HepG2 (cell line): ENCODE measurements around the gene TAPBP. TPM values are rescaled to one million over a fixed set of nuclear protein-coding genes. Genes with fewer than 3 reads are reported as not detected.

Experiments
- ATF2 ChIP-seq: sonication (generic); formaldehyde crosslinking; IDR thresholded peaks from 2 replicates; pipeline ENCODE4 v1.4.0; 2020; ENCODE audit warnings: missing genetic modification reagents
- CTCF ChIP-seq: sonication (generic); formaldehyde crosslinking; IDR thresholded peaks from 2 replicates; pipeline ENCODE4 v1.5.0; 2020; ENCODE audit warnings: mild to moderate bottlenecking, missing genetic modification reagents, moderate library complexity
- HDAC1 ChIP-seq: sonication (generic); formaldehyde crosslinking; IDR thresholded peaks from 2 replicates; pipeline ENCODE4 v1.5.1; 2020; ENCODE audit warnings: mild to moderate bottlenecking, missing genetic modification reagents
- HOXA5 ChIP-seq: sonication (generic); formaldehyde crosslinking; IDR thresholded peaks from 2 replicates; pipeline ENCODE4 v1.4.0; 2020; ENCODE audit warnings: missing genetic modification reagents
- KMT2A ChIP-seq: sonication (generic); formaldehyde crosslinking; IDR thresholded peaks from 2 replicates; pipeline ENCODE4 v1.4.0; 2020; ENCODE audit warnings: missing genetic modification reagents
- NFAT5 ChIP-seq: sonication (generic); formaldehyde crosslinking; IDR thresholded peaks from 2 replicates; pipeline ENCODE4 v1.4.0; 2020; ENCODE audit warnings: missing genetic modification reagents
- NFYC ChIP-seq: IDR thresholded peaks from 2 replicates; pipeline ENCODE4 v1.6.1; 2016; ENCODE audit warnings: missing genetic modification reagents, missing compliant biosample characterization
- POLR2A ChIP-seq, 2 experiments: IDR thresholded peaks; 2 replicates each; pipeline ENCODE4 v1.6.1; 2011; ENCODE audit warnings: low read depth in 2 of 2, low read length in 2 of 2, mild to moderate bottlenecking in 1 of 2, moderate library complexity in 1 of 2; ENCODE audit not compliant: insufficient read depth in 1 of 2
- ZNF20 ChIP-seq: sonication (generic); formaldehyde crosslinking; IDR thresholded peaks from 2 replicates; pipeline ENCODE4 v1.4.0; 2020; ENCODE audit warnings: mild to moderate bottlenecking, moderate library complexity, missing genetic modification reagents
- ZNF34 ChIP-seq: sonication (generic); formaldehyde crosslinking; IDR thresholded peaks from 2 replicates; pipeline ENCODE4 v1.4.0; 2020; ENCODE audit warnings: mild to moderate bottlenecking, missing genetic modification reagents, borderline replicate concordance
- ZNF367 ChIP-seq: sonication (generic); formaldehyde crosslinking; IDR thresholded peaks from 2 replicates; pipeline ENCODE4 v1.4.0; 2020; ENCODE audit warnings: missing genetic modification reagents, borderline replicate concordance
- ZNF512B ChIP-seq: sonication (generic); formaldehyde crosslinking; IDR thresholded peaks from 2 replicates; pipeline ENCODE4 v1.5.1; 2020; ENCODE audit warnings: missing genetic modification reagents, mild to moderate bottlenecking, borderline replicate concordance
- ZNF546 ChIP-seq: sonication (generic); formaldehyde crosslinking; conservative IDR thresholded peaks from 2 replicates; pipeline ENCODE4 v1.8.1; 2023; ENCODE audit warnings: mild to moderate bottlenecking, missing genetic modification reagents
- ZNF556 ChIP-seq: sonication (generic); formaldehyde crosslinking; IDR thresholded peaks from 2 replicates; pipeline ENCODE4 v1.4.0; 2020; ENCODE audit warnings: mild to moderate bottlenecking, missing genetic modification reagents, borderline replicate concordance
- ZNF562 ChIP-seq: sonication (generic); formaldehyde crosslinking; IDR thresholded peaks from 2 replicates; pipeline ENCODE4 v1.8.0; 2022; ENCODE audit warnings: missing genetic modification reagents, borderline replicate concordance
- ZNF883 ChIP-seq: sonication (generic); formaldehyde crosslinking; IDR thresholded peaks from 2 replicates; pipeline ENCODE4 v1.5.1; 2020; ENCODE audit warnings: mild to moderate bottlenecking, missing genetic modification reagents; ENCODE audit errors: not compliant biosample characterization
- polyA plus RNA-seq, 8 experiments: library from polyadenylated mRNA; depleted of rRNA in 3 of 8; stranded (reverse) in 7 of 8; unstranded in 1 of 8; fragments of >200 nt; fragmentation: Illumina TruSeq in 4 of 8; extraction: Trizol in 4 of 8; gene quantifications; 2 replicates each; pipeline versions ENCODE4 v1.2.1 to v1.2.3, GENCODE V29; 2011 to 2016; ENCODE audit warnings: low read depth in 4 of 8, missing spikeins in 1 of 8, mixed read lengths in 1 of 8; ENCODE audit not compliant: insufficient read depth in 1 of 8
- total RNA-seq, 5 experiments: library from RNA; depleted of rRNA; stranded (reverse); fragments of >200 nt; fragmentation: Illumina TruSeq; extraction: Trizol; gene quantifications; 2 replicates each; pipeline ENCODE4 v1.2.3, GENCODE V29; 2016; ENCODE audit warnings: low read depth in 1 of 5

Gene TAPBP
- total and polyA plus RNA-seq, 2 of the 13 experiments (the other 11 are each of a cell fraction or from before 2014, with no cell fraction given) = 27.4 to 32.3 TPM

GRCh38 chr6:33317669-33318425 lies 4.0 kb upstream of the TAPBP start, which contains the start of gene ZBTB22 (continued):
- peak; percentile 63; the same call in 1 of the 2 replicates for TF ChIP-seq HDAC1
- TF ChIP-seq ZNF546 (CRISPR knock-in tag) = no peak
- TF ChIP-seq ZNF512B = no peak
- TF ChIP-seq ZNF20 (CRISPR knock-in tag) = no peak
- TF ChIP-seq ZNF34 (CRISPR knock-in tag) = no peak
- TF ChIP-seq ZNF556 (CRISPR knock-in tag) = no peak
- no peak for TF ChIP-seq POLR2A (IDR thresholded peaks at IDR 0.05; ENCODE audit: insufficient read depth in 1 of 2, low read depth in 2 of 2, low read length in 2 of 2)
- TF ChIP-seq ZNF883 (CRISPR knock-in tag) = no peak
- no peak for TF ChIP-seq ZNF562 (CRISPR knock-in tag)
- TF ChIP-seq ATF2 (CRISPR knock-in tag) = no peak; the same call in 1 of the 2 replicates
- peak; percentile 80 for TF ChIP-seq NFYC (CRISPR knock-in tag)
- TF ChIP-seq HOXA5 (CRISPR knock-in tag) = no peak
- no peak for TF ChIP-seq CTCF (CRISPR knock-in tag)
- TF ChIP-seq ZNF367 (CRISPR knock-in tag) = no peak
- no peak for TF ChIP-seq NFAT5 (CRISPR knock-in tag)
- TF ChIP-seq KMT2A (CRISPR knock-in tag) = 0 out of 2 replicates have a peak, but pooled peaks have one; percentile 45
